Measurements from ENCODE around the gene PROSER3.

DNA sequence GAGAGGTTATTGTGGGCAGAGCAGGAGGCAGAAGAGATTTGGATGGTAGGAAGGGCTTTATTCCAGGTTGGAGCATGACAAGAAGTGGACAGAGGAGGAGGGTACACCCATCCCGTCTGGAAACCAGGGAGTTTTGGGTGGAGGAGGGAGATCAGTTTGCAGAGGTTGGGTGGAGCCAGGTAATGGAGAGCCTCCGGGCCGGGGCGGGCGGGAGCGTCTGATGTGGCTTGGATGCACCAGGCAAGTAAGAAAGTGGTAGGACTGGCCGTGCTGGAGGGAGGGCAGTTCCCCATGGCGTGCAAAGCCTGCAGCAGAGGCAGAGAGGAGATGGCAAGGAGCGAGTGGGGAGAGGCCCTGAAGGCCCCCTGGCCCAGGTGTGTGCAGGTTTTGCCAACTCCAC lies 26.6 kb upstream of the PROSER3 start:
- TF ChIP-seq, protein P1, sequence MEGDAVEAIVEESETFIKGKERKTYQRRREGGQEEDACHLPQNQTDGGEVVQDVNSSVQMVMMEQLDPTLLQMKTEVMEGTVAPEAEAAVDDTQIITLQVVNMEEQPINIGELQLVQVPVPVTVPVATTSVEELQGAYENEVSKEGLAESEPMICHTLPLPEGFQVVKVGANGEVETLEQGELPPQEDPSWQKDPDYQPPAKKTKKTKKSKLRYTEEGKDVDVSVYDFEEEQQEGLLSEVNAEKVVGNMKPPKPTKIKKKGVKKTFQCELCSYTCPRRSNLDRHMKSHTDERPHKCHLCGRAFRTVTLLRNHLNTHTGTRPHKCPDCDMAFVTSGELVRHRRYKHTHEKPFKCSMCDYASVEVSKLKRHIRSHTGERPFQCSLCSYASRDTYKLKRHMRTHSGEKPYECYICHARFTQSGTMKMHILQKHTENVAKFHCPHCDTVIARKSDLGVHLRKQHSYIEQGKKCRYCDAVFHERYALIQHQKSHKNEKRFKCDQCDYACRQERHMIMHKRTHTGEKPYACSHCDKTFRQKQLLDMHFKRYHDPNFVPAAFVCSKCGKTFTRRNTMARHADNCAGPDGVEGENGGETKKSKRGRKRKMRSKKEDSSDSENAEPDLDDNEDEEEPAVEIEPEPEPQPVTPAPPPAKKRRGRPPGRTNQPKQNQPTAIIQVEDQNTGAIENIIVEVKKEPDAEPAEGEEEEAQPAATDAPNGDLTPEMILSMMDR (IDR thresholded peaks at IDR 0.05; ENCODE audit: poor library complexity) = no peak
- TF ChIP-seq EZH2phosphoT487 (IDR thresholded peaks at IDR 0.05; ENCODE audit: low read depth, severe bottlenecking, unreplicated experiment) (no peak), EZH2 (IDR thresholded peaks at IDR 0.05; ENCODE audit: borderline replicate concordance) (no peak)
